Activated CD8-positive, alpha-beta T cell treated with anti-CD3 and anti-CD28 coated beads for 36 hours (primary cell): ENCODE data around the gene OR5A2. TPM values are rescaled to one million over a fixed set of nuclear protein-coding genes. Genes with fewer than 3 reads are reported as not detected.
"Not testable (repeated sequence)": the region's sequence is repeated elsewhere in the genome, so short reads cannot be mapped to it uniquely, and the experiment has no call there.

Source experiments
- ATAC-seq: fragments of 200-7000 bp; cut with Tn5 transposase; one replicate; pipeline ENCODE4 v1.10.0; 2021; ENCODE audit warnings: mild to moderate bottlenecking, moderate library complexity
- CTCF ChIA-PET: fragments of 350-600 bp; sonication (Branson Sonifier 250); formaldehyde crosslinking; loops from one replicate; lab custom pipeline; 2021; ENCODE audit warnings: antibody characterized with exemption; lab: Charles Lee
- POLR2A ChIA-PET: fragments of 350-600 bp; sonication (Branson Sonifier 250); formaldehyde crosslinking; loops from one replicate; lab custom pipeline; 2021; ENCODE audit warnings: antibody characterized with exemption; lab: Charles Lee
- DNase-seq: peaks from one replicate; pipeline ENCODE4 v3.0.0-alpha.2; 2020
- H3K27ac Mint-ChIP-seq: one replicate; pipeline ENCODE4 v1.8.0; 2021; ENCODE audit warnings: mild to moderate bottlenecking, mixed read lengths
- H3K27me3 Mint-ChIP-seq: one replicate; pipeline ENCODE4 v1.8.0; 2021; ENCODE audit warnings: mixed read lengths
- H3K36me3 Mint-ChIP-seq: one replicate; pipeline ENCODE4 v1.8.0; 2021; ENCODE audit warnings: low read depth, mixed read lengths
- H3K4me1 Mint-ChIP-seq: one replicate; pipeline ENCODE4 v1.8.0; 2021; ENCODE audit warnings: low read depth, mixed read lengths
- H3K4me3 Mint-ChIP-seq: one replicate; pipeline ENCODE4 v1.8.0; 2021; ENCODE audit warnings: mild to moderate bottlenecking, moderate library complexity, mixed read lengths
- H3K9me3 Mint-ChIP-seq: one replicate; pipeline ENCODE4 v1.8.0; 2021; ENCODE audit warnings: mixed read lengths
- CTCF ChIP-seq: fragments of 200-600 bp; IDR thresholded peaks from one replicate; pipeline ENCODE4 v1.8.0; 2022; ENCODE audit warnings: antibody characterized with exemption, mild to moderate bottlenecking
- intact Hi-C: fragments of 100-400 bp; cut with micrococcal nuclease; formaldehyde crosslinking; loops from one replicate; pipeline ENCODE4 v1.10.0; 2022
- total RNA-seq, 2 experiments: library from RNA; stranded (reverse); gene quantifications; one replicate each; pipeline ENCODE4 v1.2.3, GENCODE V29; 2021

Gene OR5A2
- total RNA-seq, 2 experiments from 2014 or later = not detected

DNA sequence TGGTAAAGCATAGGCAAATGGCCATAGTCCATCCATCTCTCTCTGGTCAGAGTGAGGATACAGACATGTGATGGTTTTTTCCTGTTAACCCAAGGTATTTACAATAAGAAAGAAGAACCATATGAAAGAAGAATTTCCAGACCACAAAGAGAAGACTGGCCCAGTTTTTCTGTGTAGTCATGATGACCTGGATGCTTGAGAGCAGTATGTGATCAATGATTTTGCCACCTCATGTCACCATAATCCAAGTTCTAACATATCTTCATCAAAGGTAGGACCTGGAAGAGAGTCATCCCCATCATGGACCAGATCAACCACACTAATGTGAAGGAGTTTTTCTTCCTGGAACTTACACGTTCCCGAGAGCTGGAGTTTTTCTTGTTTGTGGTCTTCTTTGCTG, 30.4 kb upstream of the OR5A2 start, which contains the start of gene OR4D6:
Gene OR4D6, plus strand, starts transcription at position 301 of the 400 bp plus-strand sequence. Its CDS starts 0 bp downstream, at position 301.
- no peak for DNase-seq
- TF ChIP-seq CTCF = no peak
- no peaks in the 10 kb centered on the region for H3K9me3 Mint-ChIP-seq
- H3K4me3 Mint-ChIP-seq = no peak within 1 kb of the TSS
- intact Hi-C loops = no loop called here
- CTCF ChIA-PET = no interaction called here
- H3K27me3 Mint-ChIP-seq = peaks cover 12% of the 10 kb centered on the region
- POLR2A ChIA-PET = no interaction called here
- no peak within 1 kb of the TSS for H3K27ac Mint-ChIP-seq
- H3K4me1 Mint-ChIP-seq = no peaks in the 10 kb centered on the region
- no peaks in the 10 kb centered on the region for H3K36me3 Mint-ChIP-seq
- no peak for ATAC-seq

- no peak for TF ChIP-seq CTCF
- DNase-seq = no peak
- ChIA-PET POLR2A (no interaction called here), CTCF (no interaction called here)
- Mint-ChIP-seq H3K4me3 (no peak overlapping the region), H3K27ac (no peak overlapping the region), H3K9me3 (peaks cover 9% of the 10 kb centered on the region), H3K36me3 (no peaks in the 10 kb centered on the region), H3K4me1 (no peaks in the 10 kb centered on the region), H3K27me3 (peaks cover 8% of the 10 kb centered on the region)
- intact Hi-C loops = no loop called here
- ATAC-seq = no peak
Measured at GRCh38 chr11:59448484-59448883, 22.3 kb upstream of the OR5A2 start.

DNA sequence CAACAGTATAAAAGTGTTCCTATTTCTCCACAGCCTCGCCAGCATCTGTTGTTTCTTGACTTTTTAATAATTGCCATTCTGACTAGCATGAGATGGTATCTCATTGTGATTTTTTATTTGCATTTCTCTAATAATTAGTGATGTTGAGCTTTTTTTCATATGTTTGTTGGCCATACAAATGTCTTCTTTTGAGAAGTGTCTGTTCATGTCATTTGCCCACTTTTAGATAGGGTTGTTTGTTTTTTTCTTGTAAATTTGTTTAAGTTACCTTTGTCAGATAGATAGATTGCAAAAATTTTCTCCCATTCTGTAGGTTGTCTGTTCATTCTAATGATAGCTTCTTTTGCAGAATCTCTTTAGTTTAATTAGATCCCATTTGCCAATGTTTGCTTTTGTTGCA, 19.4 kb upstream of the OR5A2 start:
- H3K36me3 Mint-ChIP-seq, ATAC-seq, H3K4me1 Mint-ChIP-seq, DNase-seq, POLR2A ChIA-PET, H3K27me3 Mint-ChIP-seq, H3K9me3 Mint-ChIP-seq, H3K4me3 Mint-ChIP-seq, intact Hi-C loops, CTCF ChIA-PET, H3K27ac Mint-ChIP-seq: not testable (repeated sequence)

DNA sequence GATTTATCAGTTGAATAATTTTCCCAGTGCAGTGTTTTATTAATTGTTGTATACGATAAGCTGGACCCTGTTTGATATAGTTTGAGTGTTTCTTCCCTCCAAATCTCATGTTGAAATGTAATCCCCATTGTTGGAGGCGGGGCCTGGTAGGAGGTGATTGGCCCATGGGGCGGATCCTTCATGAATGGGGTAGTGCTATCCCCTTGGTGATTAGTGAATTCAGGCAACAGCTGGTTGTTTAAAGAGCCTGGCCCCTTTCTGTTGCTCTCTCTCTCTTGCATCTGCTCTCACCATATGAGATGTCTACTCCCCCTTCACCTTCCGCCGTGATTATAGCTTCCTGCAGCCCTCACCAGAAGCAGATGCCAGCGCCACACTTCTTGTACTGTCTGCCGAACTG, 11.6 kb upstream of the OR5A2 start:
- TF ChIP-seq CTCF = no peak
- ATAC-seq (no peak), DNase-seq (no peak)
- Mint-ChIP-seq H3K27me3 (peaks cover 3% of the 10 kb centered on the region), H3K36me3 (no peaks in the 10 kb centered on the region), H3K4me1 (no peaks in the 10 kb centered on the region), H3K9me3 (no peaks in the 10 kb centered on the region), H3K27ac (no peak overlapping the region), H3K4me3 (no peak overlapping the region)
- CTCF ChIA-PET = interaction anchor here (1.7 kb wide), 1 partner anchor 8 kb away, joined by 5 read pairs; no protein-coding TSS in a partner anchor
- POLR2A ChIA-PET = no interaction called here
- intact Hi-C loops = loop anchor here (5.0 kb wide), 1 partner anchor 280 kb away; no protein-coding TSS in a partner anchor

DNA sequence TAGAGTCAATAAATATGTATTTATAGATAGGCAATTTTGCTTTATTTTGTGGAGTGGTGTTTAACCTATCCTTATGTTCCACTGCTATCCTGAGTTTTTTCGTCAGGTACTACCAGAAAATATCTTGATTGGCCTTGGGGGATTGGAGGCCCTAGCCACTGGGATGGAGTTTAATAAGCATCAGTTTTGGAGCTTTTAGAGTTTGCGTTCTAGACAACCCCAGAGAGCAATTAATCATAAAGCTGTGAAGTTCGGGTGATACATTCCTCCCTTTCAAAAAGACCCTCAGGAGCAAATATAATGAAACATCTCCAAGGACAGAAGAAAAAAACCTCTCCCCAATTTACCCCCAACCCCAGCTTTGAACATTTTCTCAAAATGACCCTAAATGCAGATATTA, 10.0 kb upstream of the OR5A2 start, which contains the start of gene OR5A1:
Gene OR5A1, plus strand, starts transcription at position 301 of the 400 bp plus-strand sequence. CDS start 6,700 bp downstream, outside the sequence.
- DNase-seq (no peak), ATAC-seq (no peak)
- POLR2A ChIA-PET = no interaction called here
- CTCF ChIA-PET = interaction anchor here (1.0 to 1.1 kb wide), 2 partner anchors 265 to 300 kb away, joined by 3 to 4 read pairs; partner anchors contain the start of gene DTX4
- TF ChIP-seq CTCF = no peak
- H3K9me3 Mint-ChIP-seq = no peaks in the 10 kb centered on the region
- no peaks in the 10 kb centered on the region for H3K4me1 Mint-ChIP-seq
- no peak within 1 kb of the TSS for H3K27ac Mint-ChIP-seq
- peaks cover 5% of the 10 kb centered on the region for H3K27me3 Mint-ChIP-seq
- no peaks in the 10 kb centered on the region for H3K36me3 Mint-ChIP-seq
- intact Hi-C loops = loop anchor here (5.0 kb wide), 1 partner anchor 279 kb away; no protein-coding TSS in a partner anchor
- no peak within 1 kb of the TSS for H3K4me3 Mint-ChIP-seq
